IPS DF 6.9 (cell line): Measurements from ENCODE around the gene AJM1.
"Not testable (repeated sequence)": the region's sequence is repeated elsewhere in the genome, so short reads cannot be mapped to it uniquely, and the experiment has no call there.

Source experiments
- DNase-seq: peaks from one replicate; pipeline ENCODE4 v3.0.0-alpha.2; 2013; ENCODE audit warnings: low read depth, low spot score
- H3K27ac ChIP-seq: one replicate; pipeline ENCODE4 v1.5.1; 2013; ENCODE audit warnings: low read length, control low read depth
- H3K27me3 ChIP-seq: 2 replicates; pipeline ENCODE4 v1.6.1; 2013; ENCODE audit warnings: mild to moderate bottlenecking, low read length; ENCODE audit not compliant: control insufficient read depth, insufficient read depth
- H3K36me3 ChIP-seq: 2 replicates; pipeline ENCODE4 v1.6.1; 2013; ENCODE audit warnings: low read length; ENCODE audit not compliant: control insufficient read depth, insufficient read depth
- H3K4me1 ChIP-seq: 2 replicates; pipeline ENCODE4 v1.6.1; 2013; ENCODE audit warnings: low read length; ENCODE audit not compliant: control insufficient read depth, insufficient read depth
- H3K4me3 ChIP-seq: 2 replicates; pipeline ENCODE4 v1.5.1; 2013; ENCODE audit warnings: mild to moderate bottlenecking, low read length
- H3K9me3 ChIP-seq: 2 replicates; pipeline ENCODE4 v1.6.1; 2013; ENCODE audit warnings: low read length, inconsistent platforms; ENCODE audit not compliant: control insufficient read depth, insufficient read depth
- WGBS: extraction: QIAGEN DNeasy Blood & Tissue Kit; methylation state at CpG from one replicate; pipeline ENCODE4 v1.1.7; 2013; ENCODE audit warnings: mixed read lengths, missing lambda C conversion rate; ENCODE audit not compliant: insufficient read length, insufficient coverage; 5-methylcytosine and 5-hydroxymethylcytosine counted together

AJM1 gene

GRCh38 chr9:136841646-136842379 is 465 bp upstream of the AJM1 start:
- no CpG with 5 or more reads among the region's 16 CpGs for WGBS
- not testable (repeated sequence) for H3K4me3 ChIP-seq, H3K9me3 ChIP-seq, H3K27me3 ChIP-seq, DNase-seq, H3K27ac ChIP-seq
- peaks cover 20% of the 10 kb centered on the region for H3K4me1 ChIP-seq
- peaks cover 14% of the 10 kb centered on the region; the same call in 1 of the 2 replicates for H3K36me3 ChIP-seq

GRCh38 chr9:136843159-136843800 is 1.0 kb downstream of the AJM1 start:
- DNase-seq, H3K9me3 ChIP-seq, H3K27ac ChIP-seq, H3K4me3 ChIP-seq, H3K27me3 ChIP-seq: not testable (repeated sequence)
- no CpG with 5 or more reads among the region's 21 CpGs for WGBS
- Histone ChIP-seq H3K4me1 (peaks cover 20% of the 10 kb centered on the region), H3K36me3 (peaks cover 14% of the 10 kb centered on the region; the same call in 1 of the 2 replicates)

- H3K9me3 ChIP-seq, H3K27ac ChIP-seq, H3K36me3 ChIP-seq, H3K4me3 ChIP-seq, DNase-seq, H3K27me3 ChIP-seq: not testable (repeated sequence)
- peaks cover 20% of the 10 kb centered on the region for H3K4me1 ChIP-seq
- WGBS: no CpG with 5 or more reads among the region's 99 CpGs
Observed at GRCh38 chr9:136843801-136844740, 1.8 kb downstream of the AJM1 start.

- no peak overlapping the region for H3K27ac ChIP-seq
- DNase-seq: no peak
- H3K9me3 ChIP-seq: no peaks in the 10 kb centered on the region
- no peak overlapping the region for H3K4me3 ChIP-seq
- no peaks in the 10 kb centered on the region; the same call in 1 of the 2 replicates for H3K36me3 ChIP-seq
- no peaks in the 10 kb centered on the region; the same call in 1 of the 2 replicates for H3K27me3 ChIP-seq
- H3K4me1 ChIP-seq: peaks cover 20% of the 10 kb centered on the region
- WGBS: no CpG with 5 or more reads among the region's 88 CpGs
Observed at GRCh38 chr9:136844761-136845464, 2.6 kb downstream of the AJM1 start.

GRCh38 chr9:136845465-136846260 is 3.4 kb downstream of the AJM1 start:
- no CpG with 5 or more reads among the region's 102 CpGs for WGBS
- H3K27ac ChIP-seq: no peak overlapping the region
- no peaks in the 10 kb centered on the region for H3K9me3 ChIP-seq
- H3K27me3 ChIP-seq: no peaks in the 10 kb centered on the region; the same call in 1 of the 2 replicates
- H3K36me3 ChIP-seq: no peaks in the 10 kb centered on the region; the same call in 1 of the 2 replicates
- peaks cover 21% of the 10 kb centered on the region for H3K4me1 ChIP-seq
- no peak overlapping the region for H3K4me3 ChIP-seq
- no peak for DNase-seq

- Histone ChIP-seq H3K9me3 (no peaks in the 10 kb centered on the region), H3K4me3 (peak overlapping the region; percentile 49; the same call in 1 of the 2 replicates), H3K27me3 (no peaks in the 10 kb centered on the region; the same call in 1 of the 2 replicates), H3K36me3 (no peaks in the 10 kb centered on the region; the same call in 1 of the 2 replicates), H3K4me1 (peaks cover 14% of the 10 kb centered on the region), H3K27ac (no peak overlapping the region)
- WGBS: no CpG with 5 or more reads among the region's 98 CpGs
- no peak for DNase-seq
Observed at GRCh38 chr9:136846376-136847087, 4.3 kb downstream of the AJM1 start.

- Histone ChIP-seq H3K4me3 (peak overlapping the region; percentile 85; the same call in 1 of the 2 replicates), H3K27me3 (no peaks in the 10 kb centered on the region; the same call in 1 of the 2 replicates), H3K4me1 (peaks cover 10% of the 10 kb centered on the region), H3K27ac (no peak overlapping the region), H3K36me3 (no peaks in the 10 kb centered on the region; the same call in 1 of the 2 replicates), H3K9me3 (no peaks in the 10 kb centered on the region)
- no CpG with 5 or more reads among the region's 75 CpGs for WGBS
- no peak for DNase-seq
Observed at GRCh38 chr9:136847088-136847825, 5.0 kb downstream of the AJM1 start.

GRCh38 chr9:136847826-136848392 is 5.6 kb downstream of the AJM1 start:
- peaks cover 8% of the 10 kb centered on the region for H3K4me1 ChIP-seq
- no peaks in the 10 kb centered on the region; the same call in 1 of the 2 replicates for H3K27me3 ChIP-seq
- no peak overlapping the region for H3K27ac ChIP-seq
- peak overlapping the region; percentile 85; the same call in 1 of the 2 replicates for H3K4me3 ChIP-seq
- no peaks in the 10 kb centered on the region; the same call in 1 of the 2 replicates for H3K36me3 ChIP-seq
- DNase-seq: no peak
- WGBS: no CpG with 5 or more reads among the region's 48 CpGs
- H3K9me3 ChIP-seq: no peaks in the 10 kb centered on the region
